Cardiac septum (tissue), 1 donor: ENCODE data around the gene ZAR1L. TPM values are rescaled to one million over a fixed set of nuclear protein-coding genes. Genes with fewer than 3 reads are reported as not detected.

Experiments used
- DNase-seq: peaks from one replicate; pipeline ENCODE4 v3.0.0-alpha.2; 2020; ENCODE audit warnings: low spot score
- intact Hi-C: fragments of 100-400 bp; cut with DNase I; formaldehyde crosslinking; loops from one replicate; pipeline ENCODE4 v1.14.0; 2022
- total RNA-seq: library from RNA; stranded (reverse); fragmentation: NEBNext Ultra II Directional; extraction: Animal tissue kit (Norgen Biotek cat#: 25700); gene quantifications from one replicate; pipeline ENCODE4 v1.2.1, GENCODE V29; 2021
- donor health status: DM: no; HTN: no; CAD: no.

ZAR1L gene
- total RNA-seq, 1 donor from 2014 or later = not detected

- DNase-seq = no peak
- intact Hi-C loops = no loop called here
Observed at GRCh38 chr13:32262165-32262564, 53.0 kb downstream of the ZAR1L start.

- DNase-seq = peak; percentile 90
- intact Hi-C loops = no loop called here
Observed at GRCh38 chr13:32261567-32261966, 53.6 kb downstream of the ZAR1L start.

- intact Hi-C loops = no loop called here
- no peak for DNase-seq
Observed at GRCh38 chr13:32259116-32259515, 56.0 kb downstream of the ZAR1L start.

GRCh38 chr13:32257649-32258048 lies 57.5 kb downstream of the ZAR1L start:
- intact Hi-C loops = no loop called here

GRCh38 chr13:32256243-32256642 lies 58.9 kb downstream of the ZAR1L start:
- DNase-seq = no peak
- intact Hi-C loops = no loop called here

More at GRCh38 chr13:32257649-32258048, 57.5 kb downstream of the ZAR1L start:
- DNase-seq = no peak

- intact Hi-C loops = no loop called here
- DNase-seq = no peak
Observed at GRCh38 chr13:32255724-32256109, 59.4 kb downstream of the ZAR1L start.

GRCh38 chr13:32254916-32255723 lies 60.0 kb downstream of the ZAR1L start:
- intact Hi-C loops = no loop called here
- no peak for DNase-seq

- DNase-seq = no peak
- intact Hi-C loops = no loop called here
Observed at GRCh38 chr13:32254416-32254815, 60.7 kb downstream of the ZAR1L start.

GRCh38 chr13:32253911-32254399 lies 61.2 kb downstream of the ZAR1L start:
- intact Hi-C loops = no loop called here
- no peak for DNase-seq

Other genes starting within 250 kb of the ZAR1L start
- gene BRCA2, start 145 bp upstream of the ZAR1L start, total RNA-seq = 1.3 TPM
- 4.9 TPM for gene N4BP2L1, start 112.8 kb upstream of the ZAR1L start, total RNA-seq
- 132 TPM for gene N4BP2L2, start 223.4 kb upstream of the ZAR1L start, total RNA-seq